AG04450 (cell line): ENCODE measurements around the gene TMEM101. TPM values are rescaled to one million over a fixed set of nuclear protein-coding genes. Genes with fewer than 3 reads are reported as not detected.

Source experiments
- polyA plus RNA-seq: library from polyadenylated mRNA; depleted of rRNA; stranded (reverse); fragments of >200 nt; gene quantifications from 2 replicates; pipeline ENCODE4 v1.2.3, GENCODE V29; 2011; rRNA removed
- small RNA-seq: library from RNA; depleted of rRNA; stranded (forward); fragments of <200 nt; gene quantifications from one replicate; pipeline ENCODE3, GENCODE V24; 2012; ENCODE audit warnings: low read depth; ENCODE audit not compliant: insufficient read length

TMEM101 gene
- polyA plus RNA-seq, 1 experiment = 31.3 TPM

Small RNA genes within 50 kb of the gene (small RNA-seq; reads per million reads assigned to genes)
- gene RF00012 = not detected

Other genes starting within 250 kb of the TMEM101 start
- gene DUSP3, start 236.0 kb downstream of the TMEM101 start, polyA plus RNA-seq = 45.3 and 45.9 TPM in 2 replicates
- 0.02 TPM in 1 of 2 replicates, not detected in the other for gene CFAP97D1, start 234.5 kb downstream of the TMEM101 start, polyA plus RNA-seq
- gene MPP3, start 181.8 kb downstream of the TMEM101 start, polyA plus RNA-seq = 4.5 and 4.7 TPM in 2 replicates
- not detected in 2 replicates for gene CD300LG, start 167.8 kb downstream of the TMEM101 start, polyA plus RNA-seq
- gene MPP2, start 107.4 kb downstream of the TMEM101 start, polyA plus RNA-seq = 2.4 and 2.5 TPM in 2 replicates
- gene PPY, start 72.5 kb downstream of the TMEM101 start, polyA plus RNA-seq = not detected in 2 replicates
- not detected in 2 replicates for gene PYY, start 61.0 kb downstream of the TMEM101 start, polyA plus RNA-seq
- gene NAGS, start 10.3 kb downstream of the TMEM101 start, polyA plus RNA-seq = 0.93 and 1.1 TPM in 2 replicates
- gene LSM12, start 51.7 kb upstream of the TMEM101 start, polyA plus RNA-seq = 46.5 and 57.5 TPM in 2 replicates
- gene G6PC3, start 55.8 kb upstream of the TMEM101 start, polyA plus RNA-seq = 69.8 and 87.4 TPM in 2 replicates
- 21.3 and 36.7 TPM in 2 replicates for gene HDAC5, start 108.7 kb upstream of the TMEM101 start, polyA plus RNA-seq
- 0.86 and 0.97 TPM in 2 replicates for gene HROB, start 127.0 kb upstream of the TMEM101 start, polyA plus RNA-seq
- gene ASB16, start 155.7 kb upstream of the TMEM101 start, polyA plus RNA-seq = not detected in 2 replicates
- 34.3 and 37.1 TPM in 2 replicates for gene TMUB2, start 172.0 kb upstream of the TMEM101 start, polyA plus RNA-seq
- 44.1 and 51.6 TPM in 2 replicates for gene ATXN7L3, start 184.9 kb upstream of the TMEM101 start, polyA plus RNA-seq
- gene UBTF, start 204.7 kb upstream of the TMEM101 start, polyA plus RNA-seq = 26.6 and 30.0 TPM in 2 replicates